Activated T-cell treated with anti-CD3 and anti-CD28 coated beads, Interleukin-2, amount 50 U/mL, for 72 hours (primary cell): ENCODE data around the gene PCGF1. TPM values are rescaled to one million over a fixed set of nuclear protein-coding genes. Genes with fewer than 3 reads are reported as not detected.

ENCODE experiments used
- ATAC-seq, 2 donors: fragments of 150-1000 bp; cut with Tn5 transposase; replicated peaks in 1 of 2; 2 replicates each; pipeline ENCODE4 v1.10.0; 2021; ENCODE audit warnings: moderate library complexity in 2 of 2, mild to moderate bottlenecking in 1 of 2
- DNase-seq, 2 donors: peaks; one replicate each; pipeline ENCODE4 v3.0.0; 2021 to 2022; ENCODE audit warnings: mixed read lengths in 1 of 2
- H3K27ac Mint-ChIP-seq: one replicate; pipeline ENCODE4 v1.8.0; 2022; ENCODE audit warnings: mild to moderate bottlenecking, moderate library complexity, mixed read lengths
- H3K27me3 Mint-ChIP-seq: one replicate; pipeline ENCODE4 v1.8.0; 2022; ENCODE audit warnings: low read depth, mixed read lengths
- H3K36me3 Mint-ChIP-seq, 2 donors: one replicate each; pipeline ENCODE4 v1.8.0; 2022; ENCODE audit warnings: mixed read lengths in 2 of 2, mild to moderate bottlenecking in 1 of 2; ENCODE audit not compliant: insufficient read depth in 2 of 2
- H3K4me1 Mint-ChIP-seq: one replicate; pipeline ENCODE4 v1.8.0; 2022; ENCODE audit warnings: low read depth, mixed read lengths
- H3K4me3 Mint-ChIP-seq, 2 donors: one replicate each; pipeline ENCODE4 v1.8.0; 2022; ENCODE audit warnings: mild to moderate bottlenecking in 2 of 2, mixed read lengths in 2 of 2, moderate library complexity in 2 of 2
- H3K9me3 Mint-ChIP-seq, 2 donors: one replicate each; pipeline ENCODE4 v1.8.0; 2022; ENCODE audit warnings: mixed read lengths in 2 of 2
- total RNA-seq, 2 donors: library from RNA; stranded (reverse); gene quantifications; one replicate each; pipeline ENCODE4 v1.2.3, GENCODE V29; 2022

Gene PCGF1
- total RNA-seq, 2 donors from 2014 or later, result 46.9 to 63.1 TPM

DNA sequence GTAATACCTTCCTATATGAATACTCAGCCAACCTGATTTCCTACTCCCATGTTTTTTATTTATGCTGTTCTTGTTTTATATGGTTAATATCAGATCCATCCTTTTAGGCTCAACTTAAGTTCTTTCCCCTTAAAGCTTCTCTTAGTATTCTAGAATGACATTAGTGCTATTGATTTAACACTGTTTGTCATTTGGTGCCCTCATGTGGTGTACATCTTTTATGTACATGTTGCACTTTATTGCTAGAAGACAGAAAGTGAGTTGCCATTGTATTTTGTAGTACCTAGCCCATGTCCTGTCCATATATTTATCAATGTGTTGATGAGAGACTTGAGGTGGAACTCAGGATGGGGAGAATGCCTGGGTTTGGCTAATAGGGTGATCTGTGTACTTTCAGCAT lies 24.7 kb upstream of the PCGF1 start:
- Mint-ChIP-seq H3K36me3 (peaks cover 14 to 15% of the 10 kb centered on the region in 2 donors), H3K27ac (peak overlapping the region; percentile 49), H3K9me3 (no peaks in the 10 kb centered on the region), H3K4me1 (peaks cover 36% of the 10 kb centered on the region), H3K27me3 (peaks cover 5% of the 10 kb centered on the region), H3K4me3 (peak overlapping the region; percentile 98 to 99)
- ATAC-seq (no peak), DNase-seq (no peak)

GRCh38 chr2:74531666-74532065 lies 24.2 kb upstream of the PCGF1 start:
- DNase-seq, result no peak
- Mint-ChIP-seq H3K9me3 (no peaks in the 10 kb centered on the region), H3K4me1 (peaks cover 38% of the 10 kb centered on the region), H3K27ac (no peak overlapping the region), H3K4me3 (peak overlapping the region; percentile 98 to 99), H3K27me3 (no peaks in the 10 kb centered on the region), H3K36me3 (peaks cover 18 to 19% of the 10 kb centered on the region in 2 donors)
- ATAC-seq, result no peak

DNA sequence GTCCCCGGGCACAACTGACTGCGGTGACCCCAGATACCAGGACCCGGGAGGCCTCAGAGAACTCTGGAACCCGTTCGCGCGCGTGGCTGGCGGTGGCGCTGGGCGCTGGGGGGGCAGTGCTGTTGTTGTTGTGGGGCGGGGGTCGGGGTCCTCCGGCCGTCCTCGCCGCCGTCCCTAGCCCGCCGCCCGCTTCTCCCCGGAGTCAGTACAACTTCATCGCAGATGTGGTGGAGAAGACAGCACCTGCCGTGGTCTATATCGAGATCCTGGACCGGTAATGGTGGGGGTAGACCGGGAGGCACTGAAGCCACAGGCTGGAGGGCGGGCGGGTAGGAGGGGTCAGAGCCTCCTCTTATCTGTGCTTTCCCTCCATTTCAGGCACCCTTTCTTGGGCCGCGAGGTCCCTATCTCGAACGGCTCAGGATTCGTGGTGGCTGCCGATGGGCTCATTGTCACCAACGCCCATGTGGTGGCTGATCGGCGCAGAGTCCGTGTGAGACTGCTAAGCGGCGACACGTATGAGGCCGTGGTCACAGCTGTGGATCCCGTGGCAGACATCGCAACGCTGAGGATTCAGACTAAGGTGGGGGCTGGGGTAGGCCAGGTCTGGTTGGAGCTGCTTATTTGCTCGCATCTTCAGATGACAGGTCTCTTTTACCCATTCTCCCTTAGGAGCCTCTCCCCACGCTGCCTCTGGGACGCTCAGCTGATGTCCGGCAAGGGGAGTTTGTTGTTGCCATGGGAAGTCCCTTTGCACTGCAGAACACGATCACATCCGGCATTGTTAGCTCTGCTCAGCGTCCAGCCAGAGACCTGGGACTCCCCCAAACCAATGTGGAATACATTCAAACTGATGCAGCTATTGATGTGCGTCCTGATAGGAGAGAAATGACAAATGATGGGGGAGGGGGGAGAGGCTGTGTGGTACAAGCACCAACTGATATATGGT lies 23.0 kb upstream of the PCGF1 start:
- H3K36me3 Mint-ChIP-seq, result peaks cover 23 to 24% of the 10 kb centered on the region in 2 donors
- ATAC-seq (peak; percentile 38 to 60), DNase-seq (peak; percentile 68 to 71)
- H3K27ac Mint-ChIP-seq, result peak overlapping the region; percentile 50
- H3K27me3 Mint-ChIP-seq, result no peaks in the 10 kb centered on the region
- peaks cover 38% of the 10 kb centered on the region for H3K4me1 Mint-ChIP-seq
- H3K4me3 Mint-ChIP-seq, result peak overlapping the region; percentile 98 to 99
- peaks cover 0 to 3% of the 10 kb centered on the region in 2 donors for H3K9me3 Mint-ChIP-seq

DNA sequence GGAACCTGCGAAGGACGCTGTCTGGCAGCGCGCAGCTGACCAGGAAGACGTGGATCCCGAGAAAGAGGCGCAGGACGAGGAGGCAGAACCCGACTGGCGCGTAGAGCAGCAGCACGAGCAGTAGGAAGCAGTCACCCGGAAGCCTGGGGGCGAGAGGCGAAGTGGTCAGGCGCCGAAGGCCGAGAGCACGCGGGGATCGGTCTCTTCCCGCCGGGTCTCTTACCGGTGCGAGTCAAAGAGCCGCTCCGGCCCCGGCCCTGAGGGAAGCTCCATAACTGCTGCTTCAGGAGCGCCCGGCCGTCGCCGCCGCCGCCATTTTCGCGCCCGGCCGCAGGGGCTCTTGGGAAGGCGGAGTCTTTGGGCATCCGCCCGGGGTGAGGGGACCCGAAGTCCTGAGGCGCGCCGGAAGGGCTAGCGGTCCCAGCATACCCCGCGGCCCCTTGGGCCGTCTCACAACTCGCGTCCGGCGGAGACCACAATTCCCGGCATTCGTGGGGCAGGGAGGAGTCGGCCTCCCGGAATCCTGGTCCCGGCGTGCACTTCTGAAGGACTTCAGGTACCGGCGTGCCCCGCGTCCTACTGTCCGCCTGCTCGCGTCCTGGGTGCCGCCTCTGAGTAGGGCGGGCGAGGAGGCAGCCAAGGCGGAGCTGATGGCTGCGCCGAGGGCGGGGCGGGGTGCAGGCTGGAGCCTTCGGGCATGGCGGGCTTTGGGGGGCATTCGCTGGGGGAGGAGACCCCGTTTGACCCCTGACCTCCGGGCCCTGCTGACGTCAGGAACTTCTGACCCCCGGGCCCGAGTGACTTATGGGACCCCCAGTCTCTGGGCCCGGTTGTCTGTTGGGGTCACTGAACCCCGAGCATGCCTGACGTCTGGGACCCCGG lies 22.1 kb upstream of the PCGF1 start, which contains the start of the genes AUP1 and HTRA2:
AUP1 (minus strand) TSS at position 350 of the 882 bp plus-strand sequence; CDS start at position 273, 77 bp downstream.
HTRA2 (plus strand) TSS at position 577 of the 882 bp plus-strand sequence; CDS start at position 651, 74 bp downstream.
- ATAC-seq, result peak; percentile 83 to 86
- DNase-seq, result peak; percentile 90 to 93
- Mint-ChIP-seq H3K27me3 (no peaks in the 10 kb centered on the region), H3K4me3 (peak within 1 kb of the TSS; percentile 98 to 99), H3K27ac (peak within 1 kb of the TSS; percentile 94), H3K4me1 (peaks cover 38% of the 10 kb centered on the region), H3K9me3 (peaks cover 0 to 3% of the 10 kb centered on the region in 2 donors), H3K36me3 (peaks cover 23 to 24% of the 10 kb centered on the region in 2 donors)

DNA sequence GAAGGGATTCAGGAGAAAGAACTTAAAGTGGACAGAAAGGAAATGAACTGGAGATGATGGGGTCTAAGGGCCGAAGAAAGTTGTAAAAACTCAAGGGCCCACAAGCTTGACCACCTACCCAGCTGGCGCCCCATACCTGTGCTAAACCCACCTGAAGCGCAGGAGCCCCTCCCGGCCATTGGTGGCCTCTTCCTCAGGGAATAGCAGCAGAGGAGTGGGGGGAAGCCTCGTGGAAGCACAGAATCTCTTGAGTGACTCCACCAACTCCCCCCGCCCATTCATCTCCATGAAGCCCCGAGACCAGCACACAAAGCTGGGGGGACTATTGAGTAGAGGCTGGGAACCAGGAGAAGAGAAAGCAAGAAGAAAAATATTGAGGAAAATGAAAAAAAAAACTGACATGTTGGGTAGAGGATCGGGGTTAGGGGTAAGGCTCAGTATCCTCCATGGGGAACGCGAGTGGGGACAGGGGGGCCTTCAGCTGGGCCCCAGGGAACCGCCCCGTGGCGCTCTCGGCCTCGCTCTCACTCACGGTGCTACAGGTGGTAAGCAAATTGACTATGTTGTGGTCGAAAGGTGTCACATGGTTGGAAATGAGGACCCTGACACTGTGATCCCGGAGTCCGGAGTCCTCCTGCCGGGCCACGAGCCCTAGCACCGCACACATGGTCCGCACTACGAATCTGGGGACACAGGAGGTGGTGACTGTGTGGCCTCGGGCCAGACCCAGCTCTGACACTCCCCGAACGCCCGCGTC lies 21.3 kb upstream of the PCGF1 start:
- peak; percentile 28 to 44 for DNase-seq
- Mint-ChIP-seq H3K36me3 (peaks cover 23 to 24% of the 10 kb centered on the region in 2 donors), H3K9me3 (peaks cover 0 to 3% of the 10 kb centered on the region in 2 donors), H3K27me3 (no peaks in the 10 kb centered on the region), H3K4me3 (peak overlapping the region; percentile 98 to 99), H3K4me1 (peaks cover 38% of the 10 kb centered on the region), H3K27ac (peak overlapping the region; percentile 94)
- peak; percentile 4 to 10 for ATAC-seq

GRCh38 chr2:74527741-74528140 lies 20.2 kb upstream of the PCGF1 start:
- no peak overlapping the region for H3K27ac Mint-ChIP-seq

DNA sequence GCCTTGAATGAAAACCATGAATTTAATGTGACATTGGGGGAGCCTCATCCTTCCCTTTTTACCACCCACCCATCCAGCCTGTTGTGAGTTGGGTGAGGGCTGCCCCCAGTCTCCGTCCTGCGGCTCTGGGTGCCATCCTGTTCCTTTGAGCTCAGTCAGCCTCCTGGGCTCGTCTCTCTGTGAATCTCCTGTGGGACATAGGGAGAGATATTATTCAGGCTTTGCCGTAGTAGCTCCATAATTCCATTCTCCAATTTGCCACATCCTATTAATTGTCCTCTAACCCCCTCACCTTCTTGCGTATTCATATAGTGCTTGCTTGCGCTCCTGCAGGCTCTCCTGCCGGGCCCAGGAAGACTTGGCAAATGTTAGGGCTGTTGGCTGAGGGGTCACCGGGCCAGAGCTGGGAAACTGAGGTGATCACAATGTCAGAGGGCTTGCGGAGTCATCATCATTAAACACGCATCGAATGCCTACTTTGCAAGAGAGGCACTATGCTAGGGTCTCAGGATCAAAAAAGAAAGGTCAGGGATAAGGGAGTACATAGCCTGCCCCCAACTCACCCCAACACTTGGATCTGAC lies 19.2 kb upstream of the PCGF1 start:
- H3K9me3 Mint-ChIP-seq, result peaks cover 0 to 3% of the 10 kb centered on the region in 2 donors
- peaks cover 17 to 19% of the 10 kb centered on the region in 2 donors for H3K36me3 Mint-ChIP-seq
- no peaks in the 10 kb centered on the region for H3K27me3 Mint-ChIP-seq
- H3K4me3 Mint-ChIP-seq, result peak overlapping the region; percentile 36 to 53
- ATAC-seq (no peak), DNase-seq (no peak)
- H3K4me1 Mint-ChIP-seq, result peaks cover 31% of the 10 kb centered on the region
- H3K27ac Mint-ChIP-seq, result no peak overlapping the region

More at GRCh38 chr2:74527741-74528140, 20.2 kb upstream of the PCGF1 start:
- Mint-ChIP-seq H3K27me3 (no peaks in the 10 kb centered on the region), H3K4me3 (peak overlapping the region; percentile 98 to 99), H3K36me3 (peaks cover 23% of the 10 kb centered on the region in 2 donors), H3K9me3 (peaks cover 0 to 3% of the 10 kb centered on the region in 2 donors), H3K4me1 (peaks cover 38% of the 10 kb centered on the region)
- ATAC-seq (no peak), DNase-seq (no peak)

- Mint-ChIP-seq H3K27ac (no peak within 1 kb of the TSS), H3K27me3 (no peaks in the 10 kb centered on the region), H3K9me3 (peaks cover 0 to 3% of the 10 kb centered on the region in 2 donors), H3K4me3 (peak within 1 kb of the TSS; percentile 36 to 53), H3K36me3 (peaks cover 17 to 19% of the 10 kb centered on the region in 2 donors), H3K4me1 (peaks cover 23% of the 10 kb centered on the region)
- DNase-seq (no peak), ATAC-seq (no peak)
These were observed 18.5 kb upstream of the PCGF1 start, which contains the start of gene DQX1 for GRCh38 chr2:74525717-74526648. Gene DQX1 (minus strand): TSS chr2:74526231. CDS start chr2:74525729, 502 bp downstream.

DNA sequence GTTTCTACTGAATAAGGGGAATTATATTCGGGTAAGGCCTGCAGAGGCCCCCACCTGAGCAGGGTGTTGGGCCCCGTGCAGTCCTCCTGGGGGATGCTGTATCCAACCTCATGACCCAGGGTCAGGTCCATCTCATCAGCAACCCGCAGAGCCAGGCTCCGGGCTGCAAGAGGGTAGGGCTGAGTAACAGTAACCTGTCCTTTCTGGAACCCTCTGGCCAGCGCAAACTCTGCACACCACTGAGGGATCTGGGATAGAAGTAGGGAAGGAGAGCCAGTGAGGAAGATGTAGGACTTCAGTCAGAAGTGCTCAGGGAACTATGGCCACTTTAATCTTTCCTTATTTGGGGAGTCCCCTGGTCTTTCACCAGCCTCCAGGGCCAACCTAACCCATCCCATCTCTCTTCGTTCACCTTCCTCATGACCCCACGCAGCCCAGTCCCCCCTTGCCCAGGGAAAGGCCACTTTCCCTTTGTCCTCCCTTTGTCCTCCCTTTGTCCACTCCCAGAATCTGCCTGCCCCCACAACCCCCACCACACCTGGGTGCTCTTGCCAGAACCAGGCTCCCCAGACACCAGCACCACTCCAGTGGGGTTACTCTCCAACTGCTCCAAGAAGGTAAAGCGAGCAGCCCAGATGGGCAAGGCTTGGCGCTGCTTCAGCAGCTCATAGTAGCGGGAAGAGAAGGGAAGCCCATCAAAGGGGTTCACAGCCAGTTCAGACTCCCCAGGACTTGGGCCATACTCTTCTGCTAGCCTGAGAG lies 17.6 kb upstream of the PCGF1 start:
- Mint-ChIP-seq H3K4me3 (no peak overlapping the region), H3K27me3 (peaks cover 4% of the 10 kb centered on the region), H3K27ac (no peak overlapping the region), H3K36me3 (peaks cover 16 to 17% of the 10 kb centered on the region in 2 donors), H3K4me1 (peaks cover 18% of the 10 kb centered on the region), H3K9me3 (peaks cover 0 to 3% of the 10 kb centered on the region in 2 donors)
- ATAC-seq, result no peak
- no peak for DNase-seq

DNA sequence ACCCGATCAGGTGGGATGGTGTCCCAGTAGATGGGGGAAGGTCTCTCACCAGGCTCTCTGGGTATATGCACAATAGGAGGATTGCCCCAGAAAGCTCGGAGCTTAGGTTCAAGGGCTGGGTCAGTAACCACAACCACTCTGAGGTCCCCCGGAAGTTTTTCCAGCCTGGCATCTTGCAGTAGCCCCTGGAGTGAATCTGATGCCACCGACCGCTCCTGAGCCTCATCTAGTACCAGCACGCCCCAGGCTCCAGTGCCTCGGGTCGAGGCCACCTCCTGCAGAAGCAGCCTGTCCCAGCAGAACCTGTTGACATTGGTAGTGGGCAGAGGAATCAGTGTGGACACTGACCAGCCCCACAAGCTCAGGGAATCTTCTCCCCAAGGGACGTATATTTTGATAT lies 16.5 kb upstream of the PCGF1 start:
- H3K36me3 Mint-ChIP-seq, result peaks cover 16% of the 10 kb centered on the region in 2 donors
- no peak for DNase-seq
- no peak for ATAC-seq
- peaks cover 18% of the 10 kb centered on the region for H3K4me1 Mint-ChIP-seq
- peaks cover 0 to 3% of the 10 kb centered on the region in 2 donors for H3K9me3 Mint-ChIP-seq
- no peak overlapping the region for H3K27ac Mint-ChIP-seq
- no peak overlapping the region for H3K4me3 Mint-ChIP-seq
- peaks cover 14% of the 10 kb centered on the region for H3K27me3 Mint-ChIP-seq
